ENCODE results near the gene UTF1.
"Not testable (repeated sequence)": the region's sequence is repeated elsewhere in the genome, so short reads cannot be mapped to it uniquely, and the experiment has no call there.

UTF1 gene

GRCh38 chr10:133210398-133211140 is 19.4 kb upstream of the UTF1 start:
- DNase-seq = no peak

DNA sequence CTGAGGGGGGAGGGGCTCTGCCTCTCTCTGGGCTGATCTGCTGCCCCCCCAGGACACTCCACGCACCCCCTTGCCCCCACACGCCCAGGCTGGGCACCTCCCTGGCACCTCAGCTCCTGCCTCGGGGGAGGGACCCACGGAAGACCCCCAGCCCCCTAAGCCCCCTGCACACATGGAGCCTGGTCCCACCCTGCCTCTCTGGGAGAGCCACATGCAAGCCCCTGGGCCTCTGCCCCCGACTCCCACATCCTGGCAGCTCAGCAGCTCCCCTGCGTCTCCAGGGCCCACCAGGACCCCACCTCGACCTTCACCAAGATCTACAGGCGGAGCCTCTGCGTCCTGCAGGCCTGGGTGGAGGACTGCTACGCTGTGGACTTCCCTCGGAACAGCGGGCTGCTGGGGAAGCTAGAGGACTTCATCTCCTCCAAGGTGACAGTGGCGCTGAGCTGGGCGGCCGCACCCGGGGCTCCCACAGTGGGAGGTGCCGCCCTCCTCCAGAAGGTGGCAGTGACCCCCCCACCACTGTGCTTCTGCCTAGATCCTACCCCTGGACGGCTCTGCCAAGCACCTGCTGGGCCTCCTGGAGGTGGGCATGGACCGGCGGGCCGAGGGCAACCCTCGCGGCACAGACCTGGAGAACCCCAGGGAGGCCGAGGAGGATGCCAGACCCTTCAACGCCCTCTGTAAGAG is 18.7 kb upstream of the UTF1 start:
- no peak for DNase-seq

- DNase-seq = no peak
Measured at GRCh38 chr10:133211959-133212852, 17.8 kb upstream of the UTF1 start.

GRCh38 chr10:133212853-133213494 is 17.0 kb upstream of the UTF1 start:
- no peak for DNase-seq

DNA sequence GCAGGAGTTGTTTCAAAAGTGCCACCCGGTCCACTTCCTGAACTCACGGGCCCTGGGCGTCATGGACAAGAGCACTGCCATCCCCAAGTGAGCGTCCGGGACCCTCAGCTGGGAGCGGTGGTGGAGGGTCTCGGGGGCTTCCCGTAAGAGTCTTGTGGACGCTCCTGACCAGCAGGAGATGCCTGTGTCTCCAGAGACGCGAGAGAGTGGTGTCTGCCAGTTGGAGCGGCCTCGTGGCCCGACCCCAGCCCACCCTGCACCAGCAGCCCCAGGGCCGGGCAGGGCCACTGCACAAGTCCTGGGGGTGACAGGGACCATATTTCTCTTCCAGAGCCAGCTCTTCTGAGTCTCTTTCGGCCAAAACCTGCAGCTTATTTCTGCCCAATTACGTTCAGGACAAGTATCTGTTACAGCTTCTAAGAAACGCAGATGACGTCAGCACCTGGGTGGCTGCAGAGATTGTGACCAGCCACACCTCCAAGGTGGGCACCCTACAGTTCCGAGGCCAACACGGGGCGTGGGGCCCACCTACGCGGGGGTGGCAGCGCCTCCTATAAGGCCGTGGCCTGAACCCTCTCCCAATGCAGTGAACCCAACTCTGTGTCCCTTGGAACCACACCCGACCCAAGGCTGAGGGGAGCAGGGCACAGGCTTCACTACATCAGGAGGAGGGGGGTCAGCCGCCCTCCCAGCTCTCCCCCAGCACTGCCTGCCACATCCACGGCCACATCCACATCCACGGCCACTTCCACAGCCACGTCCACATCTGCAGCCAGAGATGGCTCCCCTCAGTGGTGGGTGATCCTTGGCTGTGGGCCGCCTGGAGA is 16.2 kb upstream of the UTF1 start:
- no peak for DNase-seq

GRCh38 chr10:133214468-133215410 is 15.3 kb upstream of the UTF1 start:
- no peak for DNase-seq

- DNase-seq = no peak
Measured at GRCh38 chr10:133215586-133215985, 14.4 kb upstream of the UTF1 start.

DNA sequence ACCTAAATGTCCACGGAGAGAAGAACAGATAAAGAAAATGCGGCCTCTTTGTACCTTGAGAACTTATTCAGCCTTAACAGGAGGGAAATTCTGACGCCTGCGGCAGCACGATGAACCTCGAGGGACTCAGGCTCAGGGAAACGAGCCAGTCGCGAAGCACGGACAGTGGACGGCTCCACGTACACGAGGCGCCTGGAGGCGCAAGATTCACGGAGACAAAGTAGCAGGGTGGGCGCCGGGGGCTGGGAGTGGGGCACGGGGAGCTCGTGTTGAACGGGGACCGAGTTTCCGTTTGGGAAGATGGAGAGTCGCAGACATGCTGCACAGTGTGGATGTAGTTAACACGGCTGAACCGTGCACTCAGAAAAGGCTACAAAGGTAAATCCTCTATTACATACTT is 13.2 kb upstream of the UTF1 start:
- DNase-seq = no peak

GRCh38 chr10:133217800-133218589 is 12.0 kb upstream of the UTF1 start:
- no peak for DNase-seq

DNA sequence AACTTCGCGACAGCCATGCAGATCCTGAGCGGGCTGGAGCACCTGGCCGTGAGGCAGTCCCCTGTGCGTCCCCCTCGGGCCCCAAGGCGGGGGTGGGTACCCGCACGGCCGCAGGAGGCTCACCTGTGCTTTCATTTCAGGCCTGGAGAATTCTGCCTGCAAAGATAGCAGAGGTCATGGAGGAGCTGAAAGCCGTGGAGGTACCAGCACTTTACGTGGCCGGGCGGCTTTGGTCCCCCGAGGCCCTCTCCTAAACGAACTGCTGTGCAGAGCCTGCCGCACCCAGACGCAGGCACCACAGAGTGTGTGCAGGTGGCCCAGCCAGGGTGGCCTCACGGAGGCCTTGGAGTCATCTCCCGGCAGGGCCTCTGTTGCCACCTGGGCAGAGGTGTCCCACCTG is 11.1 kb upstream of the UTF1 start:
- DNase-seq = no peak

GRCh38 chr10:133219782-133220181 is 10.2 kb upstream of the UTF1 start:
- no peak for DNase-seq

DNA sequence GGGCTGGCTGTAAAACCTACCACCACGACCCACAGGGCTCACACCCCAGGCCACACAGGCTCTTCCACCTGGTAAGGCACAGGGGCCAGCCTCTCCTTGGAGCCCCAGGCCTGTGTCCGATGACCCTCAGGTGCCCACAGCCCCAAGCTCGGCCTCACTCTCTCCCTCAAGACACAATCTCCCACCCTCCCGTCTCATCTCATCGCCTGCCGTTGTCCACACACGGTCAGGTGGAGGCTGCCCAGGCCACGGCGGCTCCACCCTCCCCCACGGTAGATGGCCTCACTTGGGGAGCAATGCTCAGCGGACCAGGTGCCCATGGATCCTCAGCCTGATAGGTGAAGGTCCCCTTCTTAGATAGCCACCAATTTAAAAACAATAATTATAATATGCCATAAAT is 8.7 kb upstream of the UTF1 start:
- DNase-seq = no peak

DNA sequence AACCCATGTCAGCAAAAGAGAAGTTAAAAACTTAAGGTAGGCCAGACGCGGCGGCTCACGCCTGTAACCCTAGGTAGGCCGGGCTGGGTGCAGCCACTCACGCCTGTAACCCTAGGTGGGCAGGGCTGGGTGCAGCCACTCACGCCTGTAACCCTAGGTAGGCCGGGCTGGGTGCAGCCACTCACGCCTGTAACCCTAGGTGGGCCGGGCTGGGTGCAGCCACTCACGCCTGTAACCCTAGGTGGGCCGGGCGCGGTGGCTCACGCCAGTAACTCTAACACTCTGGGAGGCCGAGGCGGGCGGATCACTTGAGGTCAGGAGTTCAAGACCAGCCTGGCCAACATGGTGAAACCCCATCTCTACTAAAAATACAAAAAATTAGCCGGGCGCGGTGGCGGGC is 8.3 kb upstream of the UTF1 start:
- not testable (repeated sequence) for DNase-seq

- no peak for DNase-seq
Measured at GRCh38 chr10:133224076-133224475, 5.9 kb upstream of the UTF1 start.

DNA sequence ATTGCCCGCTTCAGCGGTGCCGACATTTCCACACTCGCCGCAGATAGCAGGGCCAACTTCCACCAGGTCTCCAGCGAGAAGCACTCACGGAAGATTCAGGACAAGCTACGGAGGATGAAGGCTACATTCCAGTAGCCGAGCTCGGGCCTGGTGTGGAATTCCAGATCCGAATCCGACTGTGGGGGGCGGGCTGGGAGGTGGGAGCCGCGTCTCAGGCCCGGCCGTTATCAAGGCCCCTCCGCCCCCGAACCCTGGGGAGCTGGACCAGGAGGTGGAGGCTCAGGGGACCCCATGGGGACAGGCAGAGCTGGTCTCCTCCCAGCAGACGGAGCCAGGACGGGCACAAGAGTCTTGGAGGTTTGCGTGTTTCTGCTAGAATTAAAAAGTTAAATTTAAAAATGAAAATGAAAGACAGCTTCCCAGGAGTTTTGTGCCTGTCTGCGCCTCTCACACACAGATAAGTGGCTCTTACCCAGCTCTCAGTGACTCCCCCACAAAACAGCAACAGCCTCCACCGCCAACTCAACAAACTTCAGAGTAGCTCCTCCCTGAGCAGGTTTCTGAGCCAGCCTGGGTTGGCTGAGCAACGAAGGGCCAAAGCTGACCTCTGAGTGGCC is 5.2 kb upstream of the UTF1 start:
- no peak for DNase-seq

- no peak for DNase-seq
Measured at GRCh38 chr10:133225707-133226191, 4.3 kb upstream of the UTF1 start.

GRCh38 chr10:133226251-133226808 is 3.7 kb upstream of the UTF1 start:
- no peak for DNase-seq

DNA sequence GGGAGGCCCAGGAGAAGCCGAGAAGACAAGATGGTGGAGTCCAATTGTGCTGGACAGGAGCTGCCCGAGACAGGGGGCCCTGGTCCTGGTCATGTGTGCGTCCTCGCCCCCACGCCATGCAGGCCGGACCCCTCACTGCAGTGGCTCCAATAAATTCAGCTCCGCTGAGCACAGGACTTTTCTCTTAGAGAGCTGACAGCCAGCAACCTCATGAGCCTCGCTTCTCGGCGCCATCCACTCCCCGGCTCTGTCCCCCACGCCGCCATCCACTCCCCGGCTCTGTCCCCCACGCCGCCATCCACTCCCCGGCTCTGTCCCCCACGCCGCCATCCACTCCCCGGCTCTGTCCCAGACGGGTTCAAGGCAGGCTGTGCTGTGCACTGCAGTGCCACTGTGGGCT is 2.8 kb upstream of the UTF1 start:
- DNase-seq = no peak

Data from NCI-H1105 treated with DMSO at 0.1 percent for 48 hours (cell line).